ENCODE data around the gene SMPDL3A.

SMPDL3A gene

DNA sequence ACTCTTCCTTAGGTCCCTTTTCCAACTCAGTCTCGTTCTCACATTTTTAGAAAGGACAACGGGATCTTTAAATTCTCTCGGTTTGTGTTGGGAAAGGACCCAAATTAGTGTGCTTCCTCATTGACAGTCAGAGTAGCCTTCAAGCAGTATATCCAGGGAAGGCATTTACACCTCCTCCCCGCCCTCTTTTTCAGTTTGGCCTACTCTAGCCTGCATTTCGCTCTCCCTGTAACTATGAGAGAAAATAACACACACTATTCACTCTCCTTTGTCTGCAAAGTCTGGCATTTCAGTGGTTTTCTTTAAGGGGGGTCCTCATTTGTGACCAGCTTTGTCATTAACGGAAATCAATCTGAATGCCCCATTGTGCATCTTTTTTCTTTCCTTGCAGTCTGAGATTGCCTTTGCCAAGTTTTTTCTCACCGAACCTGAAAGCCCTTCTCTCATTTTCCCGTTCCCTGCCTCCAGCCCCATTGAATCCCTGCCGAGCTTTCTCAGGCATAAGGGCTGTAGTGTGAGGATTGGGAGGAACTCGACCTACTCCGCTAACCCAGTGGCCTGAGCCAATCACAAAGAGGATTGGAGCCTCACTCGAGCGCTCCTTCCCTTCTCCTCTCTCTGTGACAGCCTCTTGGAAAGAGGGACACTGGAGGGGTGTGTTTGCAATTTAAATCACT, 9.9 kb upstream of the SMPDL3A start:
- no peak for DNase-seq

DNA sequence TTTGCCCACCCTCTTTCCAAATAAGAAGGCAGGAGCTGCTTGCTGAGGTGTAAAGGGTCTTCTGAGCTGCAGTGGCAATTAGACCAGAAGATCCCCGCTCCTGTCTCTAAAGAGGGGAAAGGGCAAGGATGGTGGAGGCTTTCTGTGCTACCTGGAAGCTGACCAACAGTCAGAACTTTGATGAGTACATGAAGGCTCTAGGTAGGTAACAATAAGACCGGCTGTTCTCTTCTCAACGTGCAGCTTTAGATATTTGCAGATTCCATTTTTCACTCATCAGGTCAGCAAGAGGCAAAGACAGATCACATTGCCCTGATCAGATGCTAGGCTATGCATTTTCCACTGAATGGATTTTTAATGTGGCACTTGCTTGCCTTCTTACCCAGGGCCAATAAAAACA, 9.4 kb upstream of the SMPDL3A start, which contains the start of gene FABP7:
Gene FABP7, plus strand, starts transcription at position 50 of the 400 bp plus-strand sequence. Its CDS starts 79 bp downstream, at position 129.
- DNase-seq, result no peak

DNA sequence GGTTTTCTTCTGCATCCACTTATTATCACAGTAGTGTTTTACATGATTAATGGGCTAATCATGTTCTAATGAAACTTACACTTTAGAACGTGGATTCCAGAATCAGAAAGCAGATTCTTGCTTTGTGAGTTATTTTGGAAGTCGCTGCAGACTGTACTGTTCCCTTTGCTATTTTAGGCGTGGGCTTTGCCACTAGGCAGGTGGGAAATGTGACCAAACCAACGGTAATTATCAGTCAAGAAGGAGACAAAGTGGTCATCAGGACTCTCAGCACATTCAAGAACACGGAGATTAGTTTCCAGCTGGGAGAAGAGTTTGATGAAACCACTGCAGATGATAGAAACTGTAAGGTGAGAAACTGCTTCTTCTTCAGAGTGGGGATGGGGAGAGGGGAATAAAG, 8.9 kb upstream of the SMPDL3A start:
- DNase-seq, result no peak

DNA sequence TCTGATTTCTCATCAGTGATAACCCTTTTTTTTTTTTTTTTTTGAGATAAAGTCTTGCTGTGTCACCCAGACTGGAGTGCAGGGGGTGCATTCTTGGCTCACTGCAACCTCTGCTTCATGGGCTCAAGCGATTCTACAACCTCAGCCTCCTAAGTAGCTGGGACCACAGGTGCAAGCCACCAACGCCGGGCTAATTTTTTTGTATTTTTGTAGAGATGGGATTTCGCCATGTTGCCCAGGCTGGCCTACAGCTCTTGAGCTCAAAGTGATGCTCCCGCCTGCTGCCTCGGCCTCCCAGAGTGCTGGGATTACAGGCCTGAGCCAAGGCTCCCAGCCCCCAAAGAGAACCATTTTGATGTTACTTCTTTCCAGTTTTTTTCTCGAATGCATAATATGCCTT, 7.3 kb upstream of the SMPDL3A start:
- no peak for DNase-seq

DNA sequence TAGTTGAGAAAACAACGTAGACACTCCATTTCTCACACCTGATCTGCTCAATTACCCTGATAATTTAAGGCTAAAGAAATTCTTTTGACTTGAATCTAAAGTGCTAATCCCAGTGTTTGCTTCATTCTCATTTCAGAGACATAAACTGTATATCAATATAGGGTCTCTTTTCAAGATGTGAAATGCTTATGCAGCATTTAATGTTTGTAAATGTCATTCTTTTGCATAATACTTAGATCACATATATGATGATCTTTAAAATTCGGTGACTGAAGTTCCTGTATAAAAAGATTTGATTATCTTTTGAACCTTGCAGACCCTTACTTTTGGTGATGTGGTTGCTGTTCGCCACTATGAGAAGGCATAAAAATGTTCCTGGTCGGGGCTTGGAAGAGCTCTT, 5.7 kb upstream of the SMPDL3A start:
- DNase-seq, result no peak

DNA sequence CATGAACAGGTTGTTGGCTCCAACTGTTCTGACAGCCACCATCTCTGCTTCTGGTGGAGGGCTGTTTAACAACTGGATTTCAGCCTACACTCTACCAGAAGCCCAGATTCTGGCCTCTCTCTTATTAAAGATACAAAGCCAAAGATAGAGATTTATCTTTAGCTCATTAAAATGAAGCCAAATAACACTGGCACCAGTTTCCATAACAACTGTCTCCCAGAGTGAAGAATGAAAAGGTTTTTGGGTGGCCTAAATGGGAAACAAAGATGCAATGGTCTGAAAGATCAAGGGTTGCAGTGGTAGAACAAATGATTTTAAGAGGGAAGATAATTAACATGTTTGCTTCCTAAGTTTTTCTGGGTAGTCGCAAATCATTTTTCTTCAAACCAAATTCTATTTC, 3.2 kb upstream of the SMPDL3A start:
- DNase-seq, result no peak

DNA sequence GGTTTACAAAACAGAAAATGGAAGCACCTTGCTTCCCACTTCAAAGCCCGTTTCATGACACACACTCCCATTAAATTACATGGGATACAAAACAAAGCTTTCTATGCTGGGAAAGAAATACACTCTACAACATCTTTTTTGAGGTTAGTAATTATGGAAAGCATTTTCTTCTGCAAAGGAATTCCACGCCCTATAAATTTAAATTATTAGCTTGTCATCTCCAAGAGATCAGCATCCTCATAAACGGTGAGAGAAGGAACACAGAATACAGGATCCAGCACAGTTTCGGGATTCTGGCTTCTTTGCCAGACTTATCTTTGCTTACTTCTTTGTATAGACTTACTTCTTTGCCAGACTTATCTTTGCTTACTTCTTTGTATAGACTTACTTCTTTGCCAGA, 1.3 kb upstream of the SMPDL3A start:
- DNase-seq, result no peak

DNA sequence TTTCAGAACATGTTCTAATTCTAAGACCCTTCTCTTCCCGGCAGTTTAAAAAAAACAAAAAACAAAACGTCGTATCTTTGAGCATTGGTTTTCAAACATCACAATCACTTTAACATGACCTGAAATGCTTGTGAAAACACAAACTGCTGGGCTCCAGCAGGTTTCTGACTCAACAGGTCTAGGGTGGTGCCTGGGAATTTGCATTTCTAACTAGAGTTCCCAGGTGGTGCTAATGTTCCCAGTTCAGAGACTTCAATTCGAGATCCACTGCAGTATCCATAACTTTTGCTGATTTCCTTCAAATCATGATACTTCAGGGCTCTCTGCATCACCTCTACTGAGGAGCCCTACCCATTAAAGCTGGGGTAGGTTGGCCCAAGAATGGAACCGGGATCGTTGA, 850 bp upstream of the SMPDL3A start:
- no peak for DNase-seq

DNA sequence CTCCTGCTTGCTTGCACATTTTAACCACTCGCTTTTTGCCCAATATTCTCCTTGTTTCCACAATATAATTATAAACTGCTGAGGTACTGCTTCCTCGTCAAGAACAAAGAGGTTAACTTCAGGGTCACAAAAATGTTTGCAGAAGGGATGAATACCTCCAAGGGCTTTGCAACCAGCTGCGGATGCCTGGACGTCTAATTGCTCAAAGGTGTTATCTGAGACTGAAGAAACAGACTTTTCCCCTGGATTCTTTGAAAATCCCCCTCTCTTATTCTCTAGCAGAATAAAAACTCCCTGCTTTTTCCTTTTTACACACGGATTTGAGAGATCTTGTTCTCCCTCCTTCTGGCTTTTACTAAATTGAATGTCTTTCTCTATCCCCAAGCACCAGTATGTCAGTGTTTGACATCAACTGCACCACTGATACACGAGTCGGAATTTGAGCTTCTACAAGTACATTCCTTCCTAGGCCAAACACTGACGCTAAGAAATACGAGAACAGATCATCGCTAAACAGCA, 336 bp upstream of the SMPDL3A start:
- no peak for DNase-seq

DNA sequence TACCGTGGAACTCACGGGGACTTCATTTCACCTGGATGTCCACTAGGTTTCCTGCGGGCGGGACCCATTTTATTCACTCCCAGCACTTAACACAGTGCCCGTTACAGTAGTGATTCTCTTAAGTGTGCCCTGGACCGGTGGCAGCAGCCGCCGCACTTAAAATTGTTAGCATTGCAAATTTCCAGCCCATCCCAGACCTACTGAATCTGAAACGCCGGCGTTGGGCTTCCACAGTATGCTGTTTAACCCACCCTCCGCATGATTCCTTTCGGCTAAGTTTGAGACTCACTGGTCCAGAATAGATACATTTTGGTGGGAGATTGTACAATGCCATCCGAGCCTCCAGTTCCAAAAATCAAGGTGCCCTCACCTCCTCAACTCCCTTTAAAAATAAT, 967 bp downstream of the SMPDL3A start:
- no peak for DNase-seq

DNA sequence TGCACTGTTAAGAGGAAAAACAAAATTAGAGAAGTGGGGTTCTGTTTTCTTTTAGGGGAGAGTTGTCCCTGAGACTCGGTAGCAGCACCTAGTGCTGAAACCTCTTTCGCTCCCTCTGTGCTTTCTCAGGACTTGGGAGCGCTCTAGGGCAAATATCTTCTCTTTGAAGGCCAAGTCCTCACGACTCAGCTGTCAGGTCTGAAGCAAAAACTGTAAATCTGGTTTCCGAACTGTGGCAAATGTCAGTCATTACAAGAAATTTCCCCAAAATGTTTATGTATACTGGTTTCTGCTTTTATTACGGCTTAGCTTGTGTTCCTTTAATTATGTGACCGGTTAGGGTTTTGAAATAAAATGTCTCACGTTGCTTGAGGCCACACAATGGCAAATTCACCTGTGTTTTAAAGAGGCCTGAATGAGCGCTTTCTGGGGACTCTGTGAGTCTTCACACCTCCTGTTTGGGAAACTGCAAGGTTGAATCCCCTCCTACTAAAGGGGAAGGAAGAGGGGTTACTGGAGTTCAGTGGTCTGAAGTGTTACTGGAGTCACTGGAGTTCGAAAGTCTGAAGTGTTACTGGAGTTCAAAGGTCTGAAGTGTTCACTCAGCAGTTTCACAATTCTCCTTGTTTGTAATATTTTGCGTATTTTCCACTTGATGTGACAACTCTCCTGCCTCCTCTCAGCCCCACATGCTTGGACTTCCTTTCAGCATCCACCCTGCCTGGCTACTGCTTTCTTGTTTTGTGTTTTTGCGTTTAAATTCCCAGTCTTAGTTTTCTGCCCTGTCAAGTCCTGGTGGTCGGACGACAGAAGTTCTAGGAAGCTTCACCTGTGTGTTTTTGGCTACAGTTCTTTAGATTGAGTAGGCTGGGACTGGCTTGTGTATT, 1.6 kb downstream of the SMPDL3A start:
- DNase-seq, result no peak

DNA sequence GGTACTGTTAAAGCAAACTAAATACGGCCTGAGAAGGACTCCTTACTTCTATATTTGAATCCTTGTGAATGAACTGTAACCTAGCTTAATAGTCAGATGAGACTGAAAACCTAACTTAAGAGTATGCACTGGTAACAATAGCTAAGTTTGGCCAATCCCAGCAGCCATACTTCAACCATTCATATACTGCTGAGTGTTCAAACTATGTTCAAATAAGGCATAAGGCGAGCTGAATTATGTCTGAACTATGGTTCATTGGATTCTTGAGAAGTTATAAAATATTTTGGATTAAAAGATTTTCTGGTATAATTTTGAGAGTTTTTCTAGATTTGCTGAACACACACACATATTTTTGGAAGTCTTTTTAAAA, 2.2 kb downstream of the SMPDL3A start:
- no peak for DNase-seq

DNA sequence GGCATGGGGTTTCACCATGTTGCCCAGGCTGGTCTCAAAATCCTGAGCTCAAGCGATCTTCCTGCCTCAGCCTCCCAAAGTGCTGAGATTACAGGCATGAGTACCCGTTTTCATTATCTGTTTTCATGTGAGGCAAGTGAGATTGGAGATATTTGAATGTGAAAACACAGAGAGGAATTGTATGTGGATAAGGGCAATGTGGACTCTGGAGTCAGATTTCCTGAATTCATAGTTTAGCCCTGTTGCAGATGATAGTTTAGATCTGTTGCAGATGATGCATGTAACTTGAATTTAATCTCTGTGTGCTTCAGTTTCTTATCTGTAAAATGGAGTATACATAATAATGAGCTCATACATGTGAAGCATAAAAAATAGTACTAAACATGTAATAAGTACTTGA, 3.7 kb downstream of the SMPDL3A start:
- no peak for DNase-seq

DNA sequence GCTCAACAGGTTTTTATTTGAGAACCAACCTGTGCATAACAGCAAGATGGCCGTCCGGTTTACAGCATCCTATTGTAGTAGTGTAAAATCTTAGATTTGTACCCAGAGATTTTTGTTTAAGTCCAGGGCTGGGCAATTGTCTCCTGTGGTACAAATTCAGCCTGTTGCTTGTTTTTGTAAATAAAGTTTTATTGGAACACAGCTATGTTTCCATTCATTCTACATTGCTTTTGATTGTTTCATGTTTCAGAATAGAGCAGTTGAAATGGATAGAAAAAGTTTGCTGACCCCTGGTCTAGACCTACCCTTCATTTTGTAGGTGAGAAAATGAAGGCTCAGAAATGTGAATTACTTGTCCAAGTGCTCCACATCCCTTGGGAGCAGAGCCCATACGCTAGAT, 8.5 kb downstream of the SMPDL3A start:
- no peak for DNase-seq

DNA sequence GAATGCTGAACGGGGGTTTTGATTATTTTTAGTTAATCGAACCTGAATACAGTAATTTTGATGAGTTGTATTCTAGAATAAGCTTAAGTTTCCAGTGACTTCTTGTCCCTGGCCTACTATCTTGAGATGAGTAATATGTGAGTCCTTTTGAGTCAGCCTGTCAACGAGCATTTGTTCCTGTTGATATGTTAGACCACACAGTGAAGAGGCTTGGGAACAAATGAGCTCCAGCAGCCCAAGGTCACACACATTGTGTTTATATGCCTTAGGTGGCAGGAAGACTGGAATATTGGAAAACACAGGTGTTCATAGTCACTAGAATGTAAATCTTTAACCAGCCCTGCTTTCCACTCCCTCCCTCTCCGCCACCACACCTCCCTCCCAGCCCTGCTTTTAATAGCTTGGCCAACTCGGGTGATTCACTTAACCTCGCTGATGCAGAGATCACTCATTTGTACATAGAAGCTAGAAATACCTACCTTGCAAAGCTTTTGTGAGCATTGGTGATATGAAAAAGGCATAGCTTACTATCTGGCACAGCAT, 9.1 kb downstream of the SMPDL3A start:
- DNase-seq, result no peak

DNA sequence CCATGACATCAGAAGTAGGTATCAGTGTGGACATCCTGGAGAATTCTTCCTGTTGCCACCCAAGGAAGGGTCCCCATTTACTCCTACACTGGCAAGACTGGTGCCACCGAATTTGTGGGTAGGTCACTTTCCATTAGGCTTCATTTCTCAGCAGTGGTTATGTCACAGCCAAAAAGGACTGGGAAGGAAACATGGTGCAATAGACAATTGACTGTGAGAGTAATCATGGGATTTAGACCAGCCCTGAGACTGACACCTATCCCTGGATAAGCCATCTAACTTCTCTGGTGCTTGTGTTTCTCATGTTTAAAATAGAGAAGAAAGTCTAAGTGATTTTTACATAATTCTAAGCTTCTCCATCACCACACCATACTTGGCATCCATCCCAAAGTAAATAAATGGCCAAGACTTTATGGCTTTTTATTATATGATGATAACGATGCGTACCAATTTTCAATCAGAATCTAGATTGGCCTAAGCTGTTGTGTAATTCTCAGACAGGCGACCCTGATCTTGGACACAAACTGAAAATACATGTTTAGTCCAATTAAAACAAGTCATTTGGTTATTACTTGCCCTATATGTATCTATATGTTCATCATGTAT, 10.2 kb downstream of the SMPDL3A start:
- no peak for DNase-seq

DNA sequence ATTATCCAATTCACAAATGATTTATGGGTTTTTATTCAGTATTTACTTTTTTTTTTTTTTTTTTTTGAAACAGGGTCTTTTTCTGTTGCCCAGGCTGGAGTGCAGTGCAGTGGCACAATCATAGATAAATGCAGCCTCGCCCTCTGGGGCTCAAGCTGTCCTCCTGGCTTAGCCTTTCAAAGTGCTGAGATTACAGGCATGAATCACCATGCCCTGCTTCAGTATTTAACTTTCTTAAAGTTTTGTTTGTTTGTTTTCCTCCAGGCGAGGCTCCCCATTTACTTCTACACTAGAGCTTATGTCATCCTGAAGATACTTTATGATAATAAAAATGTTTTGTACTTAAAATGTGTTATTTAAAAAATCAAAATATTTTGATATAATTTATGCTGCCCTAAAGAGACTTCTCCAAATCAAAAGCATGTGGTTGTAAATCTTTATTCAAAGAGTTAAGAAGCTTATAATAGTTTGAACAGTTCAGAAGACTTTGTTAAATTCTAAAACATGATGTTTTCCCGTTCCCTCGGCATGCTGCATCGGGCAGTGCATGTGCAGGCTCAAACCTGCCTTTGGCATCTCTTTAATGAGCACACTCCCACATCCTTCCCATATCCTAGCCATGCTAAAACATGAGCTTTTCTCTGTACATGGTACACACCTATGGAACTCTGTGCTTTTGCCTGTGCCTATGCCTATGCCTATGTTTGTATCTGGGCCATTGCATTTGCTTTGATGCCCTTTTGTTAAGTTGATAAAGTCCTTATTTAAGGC, 11.0 kb downstream of the SMPDL3A start:
- no peak for DNase-seq

DNA sequence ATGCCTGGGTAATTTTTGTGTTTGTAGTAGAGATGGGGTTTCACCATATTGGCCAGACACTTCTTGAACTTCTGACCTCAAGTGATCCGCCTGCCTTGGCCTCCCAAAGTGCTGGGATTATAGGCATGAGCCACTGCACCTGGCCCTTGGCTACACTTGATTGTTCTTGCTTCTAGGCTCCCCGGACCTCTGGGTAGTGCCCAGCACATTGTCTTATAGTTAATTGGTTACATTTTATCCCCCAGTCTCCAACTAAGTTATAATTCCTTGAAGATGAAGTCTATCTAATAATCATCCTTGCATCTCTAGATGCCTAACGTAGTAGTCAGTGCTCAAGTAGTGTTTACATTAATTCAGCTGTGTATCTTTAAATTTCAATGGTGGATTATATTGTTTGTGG, 11.8 kb downstream of the SMPDL3A start:
- DNase-seq, result no peak

DNA sequence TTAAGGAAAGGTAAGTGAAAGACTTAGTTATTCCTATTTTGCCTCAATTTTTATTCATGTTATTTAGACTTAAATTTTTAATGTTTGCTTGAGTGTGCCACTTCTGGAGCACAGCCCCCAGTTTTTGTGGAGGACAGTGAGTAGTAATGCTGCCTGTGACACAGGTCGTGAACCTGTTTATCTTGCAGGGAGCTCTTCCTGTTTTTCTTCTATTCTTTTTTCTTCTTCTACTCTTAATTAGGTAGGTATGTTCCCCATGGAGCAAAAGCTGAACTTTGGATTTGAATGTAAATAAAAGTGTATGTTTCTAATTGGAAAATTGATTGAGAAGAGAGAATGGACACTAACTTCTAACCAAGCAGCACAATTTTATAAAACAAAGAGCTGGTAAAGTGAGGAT, 12.3 kb downstream of the SMPDL3A start:
- no peak for DNase-seq

DNA sequence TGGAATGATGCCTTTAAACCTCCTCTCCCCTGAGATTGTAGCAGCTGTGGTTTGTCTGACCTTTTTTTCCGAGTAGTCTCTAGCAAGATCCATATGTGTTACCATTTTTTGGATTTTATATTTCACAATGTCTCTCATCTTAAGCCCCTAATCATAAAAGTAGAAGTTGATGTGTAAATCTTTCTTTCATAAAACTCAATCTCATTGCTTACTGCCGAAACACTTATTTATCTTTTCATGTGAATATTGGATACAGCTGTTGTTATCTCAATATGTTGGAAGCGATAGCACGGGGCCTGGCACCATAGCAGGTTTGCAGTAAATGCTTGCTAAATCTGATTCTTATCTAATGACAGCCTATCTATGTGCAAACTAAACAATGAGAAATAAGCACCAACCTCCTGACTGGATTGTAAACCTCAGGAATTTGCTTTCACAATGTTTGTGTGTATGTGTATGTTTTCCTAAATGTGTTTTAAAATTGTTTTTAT, 14.2 kb downstream of the SMPDL3A start:
- no peak for DNase-seq

DNA sequence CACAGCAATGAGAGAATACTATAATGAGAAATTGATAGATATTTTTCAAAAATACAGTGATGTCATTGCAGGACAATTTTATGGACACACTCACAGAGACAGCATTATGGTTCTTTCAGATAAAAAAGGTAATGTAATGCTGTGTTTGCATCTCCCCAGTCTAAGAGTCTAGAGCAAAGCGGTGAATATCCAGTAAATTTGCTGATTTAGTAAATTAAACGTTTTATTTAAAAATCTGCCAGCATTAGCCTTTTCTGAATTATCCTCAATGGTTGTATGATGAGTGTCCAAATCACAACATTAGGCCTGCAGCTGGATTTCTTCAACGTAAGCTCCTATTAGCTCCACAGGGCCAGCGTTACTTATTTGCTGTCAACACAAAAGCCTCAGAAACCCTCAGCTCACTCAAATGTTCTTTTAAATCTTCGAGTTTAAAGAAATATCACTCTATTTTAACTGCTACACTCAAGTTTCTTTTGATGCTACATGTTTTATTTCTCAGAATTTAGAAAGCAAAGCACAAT, 16.0 kb downstream of the SMPDL3A start:
- no peak for DNase-seq

DNA sequence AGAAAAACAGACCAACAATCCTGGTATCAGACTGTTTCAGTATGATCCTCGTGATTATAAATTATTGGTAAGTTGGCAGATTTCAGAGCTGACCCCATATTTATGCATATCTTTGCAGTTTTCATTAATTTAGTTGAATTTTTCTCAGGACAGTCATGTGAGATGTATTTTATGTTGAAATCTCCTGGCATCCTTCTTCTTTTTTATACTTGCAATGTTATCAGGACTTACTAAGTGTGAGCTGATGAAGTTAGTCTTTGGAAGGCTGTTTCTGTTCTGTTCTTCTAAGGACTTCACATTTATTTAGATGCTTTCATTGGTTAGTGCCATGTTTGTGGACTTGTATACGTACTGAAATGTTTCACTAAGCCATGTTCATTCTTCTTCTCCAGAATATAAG, 17.2 kb downstream of the SMPDL3A start:
- DNase-seq, result no peak

Data from activated gamma-delta T cell treated with Interleukin-2 at 50 U/mL for 16 hours (primary cell).